Purkinje cell (primary cell): ENCODE data around the gene CHPT1. TPM values are rescaled to one million over a fixed set of nuclear protein-coding genes. Genes with fewer than 3 reads are reported as not detected.

Source experiments
- polyA plus RNA-seq: library from polyadenylated mRNA; unstranded; fragments of >200 nt; fragmentation: Nextera tagmentation; gene quantifications from 2 replicates; pipeline ENCODE4 v1.2.1, GENCODE V29; 2014

CHPT1 gene
- polyA plus RNA-seq, result 57.5 and 70.1 TPM in 2 replicates

DNA sequence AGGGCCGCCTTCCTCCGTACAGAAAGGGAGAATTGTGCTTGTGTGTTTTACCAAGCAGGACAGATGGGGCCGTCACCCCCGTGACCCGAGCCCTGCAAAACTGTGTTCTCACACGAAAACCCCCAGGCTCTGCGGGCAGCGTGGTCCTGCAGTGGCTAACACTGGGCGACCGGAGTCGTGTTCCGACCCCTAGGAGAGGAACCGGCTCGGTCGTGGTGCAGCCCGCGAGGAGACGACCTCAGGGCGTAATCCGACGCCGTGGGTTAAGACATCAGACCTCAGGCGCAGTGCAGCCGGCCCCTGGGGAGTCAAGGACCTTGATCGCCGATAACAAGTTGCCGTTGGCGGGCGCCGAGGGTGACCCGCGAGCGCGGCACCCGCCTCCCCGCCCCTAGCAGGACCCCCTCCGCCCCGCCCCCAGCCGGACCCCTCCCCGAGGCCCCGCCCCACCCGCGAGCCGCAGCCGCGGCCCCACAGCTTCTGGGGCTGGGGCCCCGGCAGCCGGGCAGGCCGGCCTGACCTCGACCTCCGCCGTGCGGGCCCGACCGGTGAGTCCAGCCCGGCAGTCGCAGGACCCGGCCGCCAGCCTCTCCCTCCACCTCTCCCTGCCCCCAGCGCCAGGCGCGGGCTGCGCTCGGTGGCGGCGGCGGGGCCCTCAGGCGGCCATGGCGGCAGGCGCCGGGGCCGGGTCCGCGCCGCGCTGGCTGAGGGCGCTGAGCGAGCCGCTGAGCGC, at the start of gene CHPT1:
TSS of gene CHPT1 (plus strand) at position 444 of the 733 bp plus-strand sequence. CDS start at position 666, 222 bp downstream.

DNA sequence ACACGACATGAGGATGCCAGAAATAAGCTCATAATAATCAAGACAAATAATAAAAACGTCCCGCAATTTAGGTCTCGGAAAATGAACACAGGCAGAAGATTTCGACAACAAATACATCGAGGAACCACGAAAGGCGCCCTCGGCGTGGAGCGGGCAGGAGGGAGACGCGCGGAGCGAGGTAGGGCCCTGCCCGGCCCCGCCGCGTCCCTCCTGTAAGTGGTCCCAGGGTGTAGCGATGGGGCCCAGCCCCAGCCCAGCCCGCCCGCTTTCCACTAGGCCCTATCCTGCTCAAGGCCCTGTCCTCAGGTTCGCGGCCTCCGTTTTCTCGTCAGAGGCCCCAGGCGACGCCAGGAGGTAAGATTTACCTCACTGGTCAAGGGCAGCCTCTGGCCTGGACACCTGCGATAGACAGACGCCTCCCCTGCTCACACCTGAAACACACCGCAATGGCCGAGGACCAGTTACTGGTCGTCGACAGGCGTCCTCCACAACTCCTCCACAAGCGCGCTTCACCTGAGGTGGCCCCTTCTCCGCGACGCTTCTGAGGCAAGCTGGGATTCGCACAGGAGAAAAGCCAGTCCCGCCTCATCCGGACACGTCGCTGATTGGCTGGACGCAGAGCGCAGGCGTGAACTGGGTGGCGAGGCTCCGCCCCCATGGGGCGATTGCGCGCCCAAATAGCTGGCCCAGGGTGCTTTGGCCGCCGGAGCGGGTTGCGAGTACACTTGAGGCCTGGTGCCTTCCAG, 41.7 kb downstream of the CHPT1 start, which contains the start of gene SYCP3:
TSS of gene SYCP3 (minus strand) at position 543 of the 746 bp plus-strand sequence. CDS start 1,527 bp downstream, outside the sequence.

Other genes starting within 250 kb of the CHPT1 start
- gene SPIC, start 222.3 kb upstream of the CHPT1 start, polyA plus RNA-seq, result not detected in 2 replicates
- 0.36 and 0.60 TPM in 2 replicates for gene MYBPC1, start 102.7 kb upstream of the CHPT1 start, polyA plus RNA-seq
- 4.2 and 6.0 TPM in 2 replicates for gene SYCP3, start 41.8 kb downstream of the CHPT1 start, polyA plus RNA-seq
- 13.8 and 20.9 TPM in 2 replicates for gene GNPTAB, start 133.3 kb downstream of the CHPT1 start, polyA plus RNA-seq
- 6.5 and 6.6 TPM in 2 replicates for gene DRAM1, start 179.9 kb downstream of the CHPT1 start, polyA plus RNA-seq